Cortex of kidney (tissue), 1 donor: ENCODE data around the gene DPYD.

Experiments used
- DNase-seq: peaks from one replicate; lab custom pipeline; 2025; lab: John Stamatoyannopoulos, UW

DPYD gene

DNA sequence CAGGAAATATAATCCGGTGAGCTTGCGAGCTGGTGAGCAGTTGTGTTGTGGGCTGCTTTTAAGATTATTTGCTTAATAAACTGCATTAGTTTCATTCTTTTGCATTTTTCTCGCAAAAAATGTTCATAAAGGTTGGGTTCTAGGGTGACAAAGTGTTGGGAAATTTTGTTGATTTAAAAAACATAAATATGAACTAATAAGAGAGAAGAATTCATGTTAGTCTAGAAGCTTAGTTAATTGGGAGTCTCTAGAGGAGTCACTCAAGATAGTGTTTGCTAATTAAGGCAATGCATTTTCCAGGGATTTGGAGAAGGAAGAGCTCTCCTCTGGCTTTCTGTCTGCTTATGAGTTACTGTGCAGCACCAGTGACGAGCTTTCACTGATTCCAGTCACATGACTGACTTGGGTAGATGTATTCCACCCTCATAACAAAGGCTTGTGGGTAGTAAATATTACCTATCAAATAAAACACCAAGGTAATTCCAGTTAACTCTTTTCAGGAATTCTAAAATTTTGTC is 782.3 kb downstream of the DPYD start:
- no peak for DNase-seq

DNA sequence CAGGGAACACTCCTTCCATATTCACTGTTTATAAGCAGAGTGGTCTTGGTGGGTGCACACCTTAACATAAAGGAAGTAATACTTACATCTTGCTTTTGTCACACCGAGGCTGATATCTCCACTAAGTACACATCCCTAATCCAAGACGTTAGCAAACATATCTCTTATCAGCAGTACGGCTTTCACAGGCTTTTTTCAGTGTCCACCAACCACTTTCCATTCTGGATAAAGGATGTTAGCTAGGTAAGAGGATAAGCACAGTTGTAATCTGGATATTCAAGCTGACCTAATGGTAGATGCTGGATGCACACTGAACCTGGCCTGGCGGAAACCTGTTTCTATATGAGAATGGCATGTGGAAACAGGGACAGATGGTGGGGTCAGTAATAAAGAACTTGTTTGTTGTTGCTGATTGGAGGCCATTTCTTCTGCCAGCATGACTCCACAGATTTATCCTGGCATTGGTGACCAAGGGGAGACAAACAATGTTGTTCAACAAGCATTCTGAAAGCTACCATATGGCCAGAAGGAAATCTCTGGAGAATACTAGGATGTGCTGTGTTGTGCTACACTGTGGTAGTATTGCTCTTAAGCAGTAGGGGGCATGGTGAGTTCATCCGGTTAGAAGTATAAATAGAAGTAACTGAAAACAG is 782.8 kb downstream of the DPYD start:
- no peak for DNase-seq

DNA sequence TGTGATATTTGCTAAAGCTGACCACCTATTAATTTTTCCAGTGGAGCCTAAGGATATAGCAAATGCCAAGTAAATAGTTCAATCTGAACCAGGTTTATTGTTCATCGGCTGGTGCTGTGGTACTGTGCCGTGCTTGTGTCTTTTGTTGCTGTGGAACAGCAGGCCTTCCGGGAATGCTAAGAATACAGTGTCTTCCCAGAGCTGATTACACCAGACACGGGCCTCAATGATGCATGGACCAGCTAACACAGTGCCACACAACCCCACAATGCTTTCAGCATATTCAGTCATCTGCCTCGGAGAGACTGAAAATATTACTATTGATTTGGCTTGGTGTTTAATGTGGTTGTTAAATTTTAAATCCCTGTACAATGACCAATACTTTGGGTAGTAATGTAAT is 783.8 kb downstream of the DPYD start:
- DNase-seq, result no peak

DNA sequence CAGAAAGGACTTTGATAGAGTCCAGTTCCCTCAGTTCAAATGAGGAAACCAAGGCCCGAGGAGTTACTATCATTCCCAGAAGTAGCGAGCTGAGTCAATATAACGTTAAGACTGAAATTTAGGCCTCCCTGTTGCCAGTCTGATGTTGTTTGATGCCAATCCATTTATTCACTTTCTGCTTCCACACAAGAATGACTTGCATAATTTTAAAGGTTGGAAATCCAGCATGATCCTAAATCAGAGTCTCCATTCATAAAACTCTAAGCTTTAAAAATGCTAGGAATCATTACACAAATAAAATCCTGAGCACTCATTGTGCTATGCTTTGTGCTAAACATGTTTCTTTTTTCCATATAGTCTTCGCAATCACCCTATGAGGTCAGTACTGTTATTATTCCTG is 784.9 kb downstream of the DPYD start:
- no peak for DNase-seq

DNA sequence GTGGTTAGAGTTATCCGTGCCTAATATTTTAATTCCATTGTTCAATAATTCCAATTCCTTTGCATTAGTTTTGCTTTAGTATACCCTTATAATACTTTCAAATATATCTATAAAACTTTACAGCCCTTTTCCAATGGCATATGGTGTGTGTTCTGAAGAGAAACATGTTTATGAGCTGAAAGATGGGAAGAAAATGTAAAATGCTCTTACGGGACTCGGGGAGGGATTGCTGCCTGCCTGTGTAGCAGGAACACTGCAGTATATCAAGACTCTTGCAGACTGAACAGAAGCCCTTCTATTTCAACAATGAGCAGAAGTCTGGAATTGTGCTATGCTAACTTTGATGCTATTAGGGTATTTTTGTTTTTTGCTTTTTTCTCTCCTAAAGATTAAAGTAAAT is 792.4 kb downstream of the DPYD start:
- no peak for DNase-seq

DNA sequence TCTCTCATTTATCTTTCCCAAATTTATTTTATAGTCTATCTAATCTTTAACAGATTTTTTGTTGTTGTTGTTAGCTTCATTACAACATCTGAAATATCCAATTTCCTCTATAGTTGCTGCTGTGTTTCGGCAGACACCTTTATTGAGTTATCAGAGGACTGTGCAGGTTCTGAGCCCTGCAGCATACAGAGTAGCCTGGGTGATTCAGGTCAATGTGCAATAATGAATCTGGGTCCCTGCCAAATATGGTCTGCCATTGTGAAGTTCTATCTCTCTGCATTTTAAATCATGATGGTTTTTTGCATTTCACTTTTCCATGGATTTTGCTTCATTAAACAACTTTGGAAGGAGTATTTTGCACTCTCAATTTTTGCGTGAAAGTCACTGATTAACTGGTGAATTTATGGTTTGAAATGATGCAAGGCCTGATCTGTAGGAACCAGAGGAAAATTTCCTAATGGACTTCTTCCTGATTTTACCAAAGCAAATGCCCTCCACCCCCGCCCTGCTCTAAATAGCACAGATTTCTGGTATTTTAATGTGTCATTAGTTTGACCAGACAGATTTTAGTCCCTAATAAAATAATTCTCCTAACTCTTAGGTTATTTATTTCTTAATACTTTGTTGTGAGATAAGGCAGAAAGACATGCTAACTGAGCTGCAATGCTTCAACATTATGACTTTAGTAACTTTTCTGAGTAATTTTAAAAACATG is 797.0 kb downstream of the DPYD start:
- no peak for DNase-seq

DNA sequence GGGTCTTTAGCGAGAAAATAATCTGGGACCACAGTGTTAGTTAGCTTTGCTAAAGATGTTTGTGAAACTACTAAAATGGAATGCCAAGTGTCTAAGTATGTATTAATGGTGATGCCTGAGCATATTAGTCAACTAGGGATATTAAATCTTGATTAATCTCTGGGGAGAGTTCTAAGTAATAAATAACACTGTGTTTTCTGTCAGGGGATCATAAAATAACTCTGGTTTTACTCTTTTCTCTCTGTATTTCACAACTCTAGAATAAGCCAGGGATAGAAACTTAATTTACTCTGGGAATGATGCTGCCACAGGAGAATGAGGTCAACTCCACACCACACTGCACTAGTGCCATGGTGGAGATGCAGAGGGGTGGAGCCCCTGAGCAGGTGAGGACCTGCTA is 800.0 kb downstream of the DPYD start:
- DNase-seq, result no peak

DNA sequence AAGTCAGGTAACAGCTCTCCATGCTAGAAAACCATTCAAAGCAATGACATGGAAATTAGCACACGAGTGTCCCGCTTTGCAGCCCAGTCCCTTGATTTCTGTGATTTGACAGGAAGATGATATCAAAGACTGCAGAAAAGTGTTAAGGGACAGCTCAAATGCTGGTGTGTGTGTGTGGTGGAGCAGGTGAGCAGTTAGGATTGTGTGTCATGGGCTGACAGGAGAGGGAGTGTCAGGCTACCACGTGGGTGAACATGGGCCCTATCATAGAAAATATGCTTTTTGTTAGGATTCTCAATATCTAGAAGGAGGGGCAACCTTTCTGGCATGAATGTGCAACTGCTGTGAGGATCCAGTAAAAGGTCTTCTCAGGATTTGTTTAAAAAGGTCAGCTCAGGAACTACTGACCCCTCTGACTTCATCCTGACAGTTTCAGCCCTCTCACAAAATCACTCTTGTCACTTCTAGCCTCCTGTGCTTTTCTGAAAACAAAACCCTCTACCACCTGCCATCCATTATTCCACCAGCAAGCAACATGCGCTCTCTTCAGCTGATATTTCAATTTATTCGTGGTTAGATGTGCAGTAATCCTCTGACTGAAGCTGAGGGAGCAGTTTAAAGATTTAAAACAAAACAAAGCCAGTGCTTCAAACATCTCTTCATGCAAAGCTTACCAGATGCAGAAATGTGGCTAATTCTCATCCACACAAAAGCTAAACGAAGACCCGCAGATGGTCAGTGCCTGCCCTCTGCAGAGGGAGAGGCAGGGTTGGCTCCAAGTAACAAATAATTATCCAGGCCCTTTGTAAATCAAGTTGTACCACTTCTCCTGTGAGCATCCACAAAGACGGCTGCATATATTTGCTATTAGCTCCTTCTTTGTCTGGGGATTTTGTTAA is 801.3 kb downstream of the DPYD start:
- no peak for DNase-seq

DNA sequence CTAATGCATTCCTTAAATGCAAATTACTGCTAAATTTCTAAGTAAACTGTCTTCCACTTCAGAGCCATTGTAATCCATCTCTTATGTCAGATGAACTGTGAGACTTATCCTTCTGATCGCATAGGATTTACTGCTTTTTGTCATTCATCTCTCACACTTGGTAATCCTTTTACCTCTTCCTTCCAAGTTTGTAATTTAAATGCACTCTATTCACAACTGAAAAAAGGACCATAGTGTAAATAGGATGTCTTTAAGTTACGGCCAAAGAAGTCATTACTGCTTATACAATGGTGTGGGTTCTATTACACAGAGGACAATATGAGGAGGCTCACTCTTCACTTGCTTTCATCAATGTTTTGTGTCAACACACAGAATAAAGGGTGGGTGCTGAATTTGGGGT is 806.0 kb downstream of the DPYD start:
- DNase-seq, result no peak

DNA sequence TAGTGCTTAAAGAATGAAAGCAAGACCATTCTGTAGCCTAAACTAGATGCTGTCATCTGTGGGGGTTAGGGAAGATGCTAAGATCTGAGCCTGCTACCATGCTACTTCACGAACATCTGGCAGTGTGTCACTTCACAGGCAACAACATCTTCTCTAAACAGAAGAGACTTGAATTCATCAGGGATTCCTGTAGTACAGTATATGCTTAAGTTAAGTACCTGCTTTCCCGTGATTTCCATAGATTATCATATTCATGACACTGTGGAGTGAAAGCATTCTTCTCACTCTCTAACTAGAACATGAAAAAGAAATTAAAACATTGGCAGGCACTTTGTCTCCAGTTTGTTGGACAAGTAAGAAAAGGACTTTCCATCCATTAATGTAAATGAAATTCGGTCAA is 808.4 kb downstream of the DPYD start:
- no peak for DNase-seq

DNA sequence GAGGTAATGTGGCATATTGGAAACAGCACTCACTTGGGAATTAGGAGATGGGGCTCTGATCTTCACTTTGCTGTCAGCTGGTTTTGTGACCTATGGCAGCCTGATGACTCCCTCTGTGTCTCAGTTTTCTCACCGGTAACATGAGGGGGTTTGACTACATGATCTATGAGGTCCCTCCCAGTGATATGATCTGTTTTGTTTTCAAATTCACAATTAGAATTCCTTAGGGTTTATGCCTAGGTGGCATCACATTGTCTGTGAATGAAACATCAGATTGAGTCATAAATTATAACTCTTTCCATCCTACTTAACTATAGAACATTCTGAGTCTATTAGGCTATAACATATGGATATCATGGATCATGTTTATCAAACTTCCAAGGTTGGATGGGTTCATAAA is 812.7 kb downstream of the DPYD start:
- DNase-seq, result no peak

DNA sequence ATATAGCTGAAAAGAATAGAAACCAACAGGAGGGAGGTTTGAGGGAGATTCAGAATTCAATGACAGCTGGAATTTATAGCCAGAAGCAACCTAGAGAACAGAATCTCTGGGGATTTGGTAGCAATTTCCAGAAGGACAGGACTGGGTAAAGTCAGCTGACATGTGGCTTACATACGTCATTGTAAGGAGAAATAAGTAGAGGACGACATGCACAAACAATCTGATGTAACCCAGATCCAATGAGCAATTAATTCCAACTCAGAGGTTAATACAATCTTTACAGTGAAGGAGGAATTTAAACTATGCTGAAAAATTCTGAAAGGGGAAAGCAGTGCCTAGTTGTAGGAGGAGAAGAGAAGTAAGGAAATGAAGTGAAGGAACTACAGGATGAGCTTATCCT is 815.3 kb downstream of the DPYD start:
- no peak for DNase-seq

DNA sequence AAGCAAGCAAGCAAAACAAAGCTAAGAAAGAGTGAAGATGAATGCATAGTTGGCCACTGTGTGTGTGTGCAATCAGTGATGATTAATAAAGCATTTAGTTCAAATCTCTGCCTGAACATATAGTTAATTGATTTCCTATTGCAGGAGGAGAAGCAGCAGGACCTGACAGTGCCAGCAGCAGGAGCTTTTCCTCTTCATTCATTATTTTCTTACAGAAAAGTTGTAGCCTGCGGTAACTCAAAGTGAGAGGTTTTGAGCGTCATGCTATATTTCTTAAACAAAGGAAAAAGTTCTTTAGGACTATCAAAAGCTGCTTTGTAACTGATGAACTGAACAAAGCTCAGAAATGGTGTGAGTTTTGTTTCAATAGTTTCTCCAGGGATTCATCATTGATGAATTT is 819.3 kb downstream of the DPYD start:
- no peak for DNase-seq

DNA sequence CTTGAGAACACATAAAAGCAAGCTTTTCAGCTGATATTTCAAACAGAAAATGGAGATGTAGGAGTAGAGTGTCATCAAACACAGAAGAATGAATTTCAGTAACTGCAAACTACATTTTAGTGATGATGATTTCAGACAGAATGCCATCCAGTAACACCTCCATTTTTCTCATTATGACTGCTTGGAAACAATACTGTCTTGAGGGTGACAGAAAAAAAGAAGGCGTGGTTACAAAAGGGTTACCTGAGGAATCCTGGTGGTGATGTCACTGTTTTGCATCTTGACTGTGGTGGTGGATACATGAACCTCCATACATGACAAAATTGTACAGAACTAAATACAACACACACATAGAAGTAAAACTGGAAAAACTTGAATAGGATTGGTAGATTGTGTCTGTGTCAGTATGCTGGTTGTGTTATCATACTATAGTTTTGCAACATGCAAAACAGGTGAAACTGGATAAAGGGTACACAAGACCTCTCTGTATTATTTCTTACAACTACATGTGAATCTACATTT is 823.4 kb downstream of the DPYD start:
- no peak for DNase-seq

DNA sequence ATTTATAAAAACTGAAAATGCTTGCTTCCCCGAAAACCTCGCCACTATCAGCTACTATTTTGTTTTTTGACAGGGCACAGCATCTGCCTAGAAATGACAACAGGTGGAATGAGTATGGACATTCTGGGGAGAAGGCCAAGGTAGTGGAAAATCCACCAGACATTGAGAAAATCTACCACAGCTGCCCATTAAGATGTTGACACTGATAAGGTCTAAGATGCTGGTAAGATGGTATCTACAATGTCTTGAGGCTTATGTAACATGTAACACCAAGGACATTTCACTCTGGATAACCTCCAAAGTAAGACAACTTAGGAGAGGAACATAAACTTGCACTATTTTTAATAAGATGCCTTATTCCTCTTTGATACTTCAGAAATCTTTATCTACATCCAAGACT is 825.1 kb downstream of the DPYD start:
- DNase-seq, result no peak

DNA sequence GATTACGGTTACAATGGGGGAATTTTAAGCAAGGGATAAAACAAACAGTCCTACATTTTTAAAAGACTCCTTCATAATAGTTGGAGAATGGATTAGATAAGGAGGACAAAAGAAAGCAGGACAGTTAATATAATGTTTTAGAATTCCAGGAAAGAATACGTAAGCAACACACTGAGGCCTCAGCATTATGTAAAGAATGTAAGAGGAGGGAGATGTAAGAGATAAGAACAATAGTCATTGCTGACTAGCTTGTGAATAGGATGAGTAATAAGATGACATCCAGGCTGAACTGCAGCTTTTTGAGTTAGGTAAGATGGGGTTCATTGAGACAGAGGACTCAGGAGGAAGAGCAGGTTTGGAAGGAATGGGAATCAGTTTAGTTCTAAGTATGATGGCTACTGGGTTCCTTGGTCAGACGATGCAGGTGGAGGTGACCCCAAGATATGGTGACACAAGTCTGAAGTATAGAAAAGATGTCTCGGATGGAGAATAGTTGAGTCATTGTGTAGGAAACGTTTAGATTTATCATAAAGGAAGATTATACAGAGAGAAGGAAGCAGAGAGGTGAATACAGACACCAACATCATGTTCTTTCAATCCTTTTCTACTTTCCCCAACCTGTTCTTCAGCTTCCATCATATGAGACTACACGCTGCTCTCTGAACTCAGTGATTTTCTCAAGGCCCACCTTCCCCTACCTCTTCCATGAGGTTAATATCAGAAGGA is 826.4 kb downstream of the DPYD start:
- DNase-seq, result no peak

DNA sequence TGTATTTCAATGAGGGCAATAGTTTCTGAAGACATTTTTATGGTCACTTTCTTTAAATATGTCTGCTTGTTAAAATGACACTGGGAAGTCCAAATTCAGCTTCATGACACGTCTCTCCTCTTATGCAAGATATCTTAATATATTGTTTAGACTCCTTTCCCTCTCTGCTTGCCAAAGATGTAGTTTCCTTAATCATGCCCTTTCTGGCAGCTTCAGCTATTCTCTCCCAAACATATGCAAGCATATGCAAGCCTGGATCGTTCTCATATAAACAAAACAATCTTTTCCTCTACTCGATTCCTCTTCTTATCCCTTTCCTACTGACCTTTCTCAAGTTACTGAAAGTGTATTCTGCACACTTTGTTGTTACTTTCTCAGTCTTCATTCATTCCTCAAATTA is 827.1 kb downstream of the DPYD start:
- no peak for DNase-seq

DNA sequence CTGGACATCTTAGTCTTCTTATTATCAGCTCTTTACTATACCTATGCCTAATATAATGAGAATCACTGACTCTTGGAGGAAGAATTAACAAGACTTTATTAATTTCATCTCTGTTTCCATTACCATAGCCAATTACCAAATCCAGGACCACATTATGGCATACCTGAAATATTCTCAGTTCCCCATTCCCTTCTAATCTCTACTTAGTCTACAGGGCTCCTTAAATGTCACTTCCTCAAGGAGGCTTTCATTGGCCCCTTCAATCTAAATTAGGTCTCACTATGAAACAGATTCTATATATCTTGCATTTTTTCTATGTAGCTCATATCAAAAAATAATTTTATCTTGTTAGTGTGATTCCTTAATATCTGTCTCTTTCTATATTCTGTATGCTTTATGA is 828.0 kb downstream of the DPYD start:
- DNase-seq, result no peak

DNA sequence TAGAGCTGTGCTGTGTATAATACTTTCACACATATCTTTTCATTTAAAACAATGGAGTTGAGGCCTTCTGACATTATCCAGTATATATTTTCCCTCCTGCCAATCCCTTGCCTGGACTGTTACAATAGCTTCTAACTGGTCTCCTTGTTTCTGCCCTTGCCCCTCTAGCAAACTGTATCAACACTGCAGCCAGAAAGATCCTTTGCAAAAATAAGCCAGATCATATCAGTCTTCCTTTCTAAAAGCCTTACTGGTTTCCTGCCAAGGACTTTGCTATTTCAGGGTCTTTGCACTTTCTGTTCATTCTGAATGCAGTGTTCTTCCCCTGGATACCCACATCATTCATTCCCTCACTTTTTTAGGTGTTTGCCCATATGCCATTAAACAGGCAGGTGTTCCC is 829.2 kb downstream of the DPYD start:
- no peak for DNase-seq

DNA sequence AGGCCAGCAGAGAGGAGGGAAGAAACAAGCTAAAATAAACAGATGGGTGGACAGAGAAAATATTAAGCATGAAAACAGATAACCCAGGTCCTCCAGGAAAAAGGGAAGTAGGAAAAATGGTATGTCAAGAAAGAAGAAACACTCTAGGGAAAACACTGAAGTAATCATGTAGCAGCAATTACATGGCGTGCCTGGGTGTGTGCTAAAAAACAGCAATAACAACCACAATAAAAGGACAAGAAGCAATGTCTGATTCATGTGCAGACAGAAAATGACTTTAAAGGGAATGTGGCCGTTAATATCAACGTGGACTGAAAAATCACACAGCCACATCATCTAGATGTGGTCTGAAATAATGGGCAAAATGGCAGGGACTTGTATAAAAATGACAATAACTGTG is 829.6 kb downstream of the DPYD start:
- no peak for DNase-seq

DNA sequence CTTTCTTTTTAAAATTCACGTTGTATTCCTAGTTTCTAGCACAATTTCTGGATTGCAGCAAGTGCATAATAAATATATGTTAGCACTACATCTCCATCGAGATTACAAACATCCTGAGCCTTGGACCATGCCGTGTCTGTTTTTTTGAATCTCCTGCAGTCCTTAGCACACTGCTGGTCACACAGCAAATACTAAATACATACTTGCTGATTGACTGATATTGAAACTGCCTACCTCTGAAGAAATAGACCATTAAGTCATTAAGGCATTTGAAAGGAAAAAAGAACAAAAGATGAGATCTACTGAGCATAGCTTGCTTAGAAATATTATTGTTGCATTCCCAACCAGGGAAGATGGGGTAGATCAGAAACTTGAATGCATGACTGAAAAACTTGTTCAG is 830.1 kb downstream of the DPYD start:
- no peak for DNase-seq

DNA sequence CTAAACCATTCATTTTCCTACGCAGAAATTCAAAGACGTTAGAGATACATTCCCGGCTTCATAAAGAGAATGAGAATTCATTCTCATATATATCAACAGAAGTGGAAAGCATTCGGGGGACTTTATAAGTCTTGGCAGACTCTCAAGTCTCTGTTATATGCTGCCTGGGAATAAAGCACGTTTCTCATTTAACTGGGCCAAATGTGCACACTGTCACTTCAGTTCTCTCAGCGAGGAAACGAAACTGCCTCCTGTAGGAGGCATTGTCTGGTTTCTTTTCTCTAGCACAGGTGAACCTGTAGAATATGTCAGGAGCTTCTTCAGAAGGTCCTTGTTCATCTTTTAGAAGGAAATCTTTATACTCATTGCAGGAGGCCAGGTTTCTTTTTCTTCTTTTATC is 831.7 kb downstream of the DPYD start:
- no peak for DNase-seq
